DOHH2 (cell line): Measurements from ENCODE around the gene SGTA.

ENCODE experiments used
- CTCF ChIP-seq: fragments of 200-600 bp; sonication (generic); IDR thresholded peaks from one replicate; pipeline ENCODE4 v1.5.1; 2014; ENCODE audit warnings: antibody characterized with exemption, mild to moderate bottlenecking, low read depth, low read length; ENCODE audit not compliant: poor library complexity, severe bottlenecking
- EZH2phosphoT487 ChIP-seq: fragments of 200-600 bp; sonication (generic); IDR thresholded peaks from 2 replicates; pipeline ENCODE4 v1.6.1; 2017; ENCODE audit warnings: borderline replicate concordance, mild to moderate bottlenecking, antibody characterized with exemption, low read length, moderate library complexity, mixed read lengths

- TF ChIP-seq EZH2phosphoT487 (no peak), CTCF (no peak)
Observed at GRCh38 chr19:2783781-2784145, 690 bp upstream of the SGTA start.
